Hepatocyte (in vitro differentiated cells): ENCODE measurements around the gene SSR1. TPM values are rescaled to one million over a fixed set of nuclear protein-coding genes. Genes with fewer than 3 reads are reported as not detected.

Experiments used
- DNase-seq: peaks from one replicate; pipeline ENCODE4 v3.0.0-alpha.2; 2016; ENCODE audit warnings: low spot score
- H2AFZ ChIP-seq: fragments of 200-600 bp; sonication (generic); 2 replicates; pipeline ENCODE4 v1.6.0; 2016; ENCODE audit warnings: antibody characterized with exemption, mild to moderate bottlenecking
- H3K27ac ChIP-seq: fragments of 200-600 bp; sonication (generic); 2 replicates; pipeline ENCODE4 v1.5.1; 2016; ENCODE audit warnings: mild to moderate bottlenecking
- H3K27me3 ChIP-seq: fragments of 200-600 bp; sonication (generic); 2 replicates; pipeline ENCODE4 v1.6.1; 2016
- H3K36me3 ChIP-seq: fragments of 200-600 bp; sonication (generic); replicated peaks from 2 replicates; pipeline ENCODE4 v1.5.1; 2016; ENCODE audit warnings: low read depth; ENCODE audit not compliant: insufficient read depth
- H3K4me1 ChIP-seq: fragments of 200-600 bp; sonication (generic); 2 replicates; pipeline ENCODE4 v1.5.1; 2016; ENCODE audit warnings: mild to moderate bottlenecking, moderate library complexity; ENCODE audit not compliant: insufficient read depth
- H3K4me2 ChIP-seq: fragments of 200-600 bp; sonication (generic); 2 replicates; pipeline ENCODE4 v1.6.0; 2016
- H3K4me3 ChIP-seq: fragments of 200-600 bp; sonication (generic); 2 replicates; pipeline ENCODE4 v1.5.1; 2016; ENCODE audit warnings: mild to moderate bottlenecking
- H3K79me2 ChIP-seq: fragments of 200-600 bp; sonication (generic); 2 replicates; pipeline ENCODE4 v1.6.0; 2017; ENCODE audit warnings: mild to moderate bottlenecking
- H3K9me2 ChIP-seq: fragments of 200-600 bp; sonication (generic); replicated peaks from 2 replicates; pipeline ENCODE4 v1.6.0; 2017; ENCODE audit warnings: mild to moderate bottlenecking; ENCODE audit not compliant: insufficient read depth
- H3K9me3 ChIP-seq: fragments of 200-600 bp; sonication (generic); 2 replicates; pipeline ENCODE4 v1.5.1; 2016; ENCODE audit warnings: low read depth, mild to moderate bottlenecking
- H4K20me1 ChIP-seq: fragments of 200-600 bp; sonication (generic); 2 replicates; pipeline ENCODE4 v1.6.0; 2016; ENCODE audit warnings: mild to moderate bottlenecking; ENCODE audit not compliant: insufficient read depth, poor library complexity, severe bottlenecking
- EZH2 ChIP-seq: fragments of 200-600 bp; sonication (generic); IDR thresholded peaks from 2 replicates; pipeline ENCODE4 v1.6.1; 2016; ENCODE audit warnings: antibody characterized with exemption, mild to moderate bottlenecking, borderline replicate concordance
- EZH2phosphoT487 ChIP-seq: fragments of 200-600 bp; sonication (generic); IDR thresholded peaks from one replicate; pipeline ENCODE4 v1.6.1; 2018; ENCODE audit warnings: antibody characterized with exemption, mild to moderate bottlenecking, low read depth, moderate library complexity; ENCODE audit not compliant: unreplicated experiment, severe bottlenecking
- WGBS: methylation state at CpG from one replicate; pipeline ENCODE4 v1.1.6; 2016; ENCODE audit warnings: low lambda C conversion rate; ENCODE audit errors: missing lambda C conversion rate; 5-methylcytosine and 5-hydroxymethylcytosine counted together
- polyA plus RNA-seq: library from polyadenylated mRNA; unstranded; fragments of >200 nt; fragmentation: Nextera tagmentation; extraction: Ambion mirVana; gene quantifications from 2 replicates; pipeline ENCODE4 v1.2.1, GENCODE V29; 2016
- total RNA-seq: library from RNA; depleted of rRNA; stranded (reverse); fragments of >200 nt; gene quantifications from 2 replicates; pipeline ENCODE4 v1.2.3, GENCODE V29; 2014
- TF ChIP-seq, protein P1 (sequence below): fragments of 200-600 bp; sonication (generic); IDR thresholded peaks from 2 replicates; pipeline ENCODE4 v1.5.1; 2016; ENCODE audit warnings: antibody characterized with exemption, mild to moderate bottlenecking; ENCODE audit not compliant: poor library complexity

Gene SSR1
- total and polyA plus RNA-seq, 2 experiments from 2014 or later, result 170 to 195 TPM

DNA sequence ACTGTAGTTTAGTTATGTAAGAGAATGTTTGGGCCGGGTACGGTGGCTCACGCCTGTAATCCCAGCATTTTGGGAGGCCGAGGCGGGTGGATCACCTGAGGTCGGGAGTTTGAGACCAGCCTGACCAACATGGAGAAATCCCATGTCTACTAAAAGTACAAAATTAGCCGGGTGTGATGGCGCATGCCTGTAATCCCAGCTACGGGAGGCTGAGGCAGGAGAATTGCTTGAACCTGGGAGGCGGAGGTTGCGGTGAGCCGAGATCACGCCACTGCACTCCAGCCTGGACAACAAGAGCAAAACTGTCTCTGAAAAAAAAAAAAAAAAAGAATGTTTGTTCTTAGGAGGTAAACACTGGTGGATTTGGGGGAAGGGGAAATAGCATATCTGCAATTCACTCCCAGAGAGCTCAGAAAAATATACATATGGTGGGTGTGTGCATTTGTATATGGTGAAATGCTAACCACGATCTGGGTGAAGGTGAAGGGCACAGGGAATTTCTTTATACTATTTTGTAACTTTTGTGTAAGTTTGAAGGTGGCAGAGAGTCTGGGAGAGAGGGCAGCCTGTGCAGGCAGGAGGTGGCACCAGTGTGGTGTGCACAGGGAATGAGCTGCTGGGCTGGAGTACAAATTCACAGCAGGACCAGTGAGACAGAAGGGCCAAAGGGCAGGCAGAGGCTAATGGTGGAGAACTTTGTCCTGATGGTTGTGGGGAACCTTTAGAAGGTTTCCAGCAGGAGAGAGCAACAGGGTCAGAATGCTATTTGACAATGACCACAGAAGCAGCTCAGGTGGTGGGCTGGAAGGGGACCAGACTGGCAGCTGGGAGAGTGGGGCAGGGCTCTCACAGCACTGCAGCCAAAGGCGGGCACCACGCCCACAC is 42.4 kb downstream of the SSR1 start:
- Histone ChIP-seq H3K4me3 (no peak overlapping the region), H3K27me3 (no peaks in the 10 kb centered on the region), H3K4me2 (no peak overlapping the region), H2AFZ (no peak overlapping the region), H3K79me2 (no peaks in the 10 kb centered on the region), H3K36me3 (no peaks in the 10 kb centered on the region), H3K9me2 (no peaks in the 10 kb centered on the region), H3K4me1 (no peaks in the 10 kb centered on the region), H4K20me1 (no peaks in the 10 kb centered on the region), H3K27ac (no peak overlapping the region), H3K9me3 (no peaks in the 10 kb centered on the region)
- no peak for DNase-seq
- WGBS, result 88% methylated on average over 16 of the region's 16 CpGs
- TF ChIP-seq, protein P1, sequence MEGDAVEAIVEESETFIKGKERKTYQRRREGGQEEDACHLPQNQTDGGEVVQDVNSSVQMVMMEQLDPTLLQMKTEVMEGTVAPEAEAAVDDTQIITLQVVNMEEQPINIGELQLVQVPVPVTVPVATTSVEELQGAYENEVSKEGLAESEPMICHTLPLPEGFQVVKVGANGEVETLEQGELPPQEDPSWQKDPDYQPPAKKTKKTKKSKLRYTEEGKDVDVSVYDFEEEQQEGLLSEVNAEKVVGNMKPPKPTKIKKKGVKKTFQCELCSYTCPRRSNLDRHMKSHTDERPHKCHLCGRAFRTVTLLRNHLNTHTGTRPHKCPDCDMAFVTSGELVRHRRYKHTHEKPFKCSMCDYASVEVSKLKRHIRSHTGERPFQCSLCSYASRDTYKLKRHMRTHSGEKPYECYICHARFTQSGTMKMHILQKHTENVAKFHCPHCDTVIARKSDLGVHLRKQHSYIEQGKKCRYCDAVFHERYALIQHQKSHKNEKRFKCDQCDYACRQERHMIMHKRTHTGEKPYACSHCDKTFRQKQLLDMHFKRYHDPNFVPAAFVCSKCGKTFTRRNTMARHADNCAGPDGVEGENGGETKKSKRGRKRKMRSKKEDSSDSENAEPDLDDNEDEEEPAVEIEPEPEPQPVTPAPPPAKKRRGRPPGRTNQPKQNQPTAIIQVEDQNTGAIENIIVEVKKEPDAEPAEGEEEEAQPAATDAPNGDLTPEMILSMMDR, result no peak
- TF ChIP-seq EZH2, result no peak
- TF ChIP-seq EZH2phosphoT487, result no peak

DNA sequence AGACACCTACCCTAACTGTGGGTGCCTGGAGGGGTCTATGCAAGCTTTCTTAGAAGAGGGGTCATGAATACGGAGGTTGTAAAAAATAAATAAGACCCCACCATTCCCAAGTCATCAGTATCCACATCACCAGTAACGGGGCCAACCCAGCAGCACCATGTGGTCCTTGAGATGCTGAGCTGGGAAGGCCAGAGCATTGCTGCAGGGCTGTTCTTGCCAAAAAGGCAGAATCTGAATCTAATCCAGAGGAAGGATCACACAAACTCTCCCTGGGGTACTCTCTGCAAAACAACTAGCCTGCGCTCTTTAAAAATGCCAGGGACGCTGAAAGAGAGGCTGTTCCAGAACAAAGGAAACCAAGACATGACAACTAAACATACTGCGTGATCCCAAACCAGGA is 43.2 kb downstream of the SSR1 start:
- TF ChIP-seq EZH2phosphoT487 (no peak), EZH2 (no peak)
- TF ChIP-seq, protein P1, result no peak
- no peak overlapping the region for H3K27ac ChIP-seq
- no peaks in the 10 kb centered on the region for H3K79me2 ChIP-seq
- H3K4me3 ChIP-seq, result no peak overlapping the region
- WGBS, result 86% methylated on average over 5 of the region's 5 CpGs
- no peak overlapping the region for H2AFZ ChIP-seq
- no peaks in the 10 kb centered on the region for H4K20me1 ChIP-seq
- DNase-seq, result no peak
- H3K9me2 ChIP-seq, result no peaks in the 10 kb centered on the region
- H3K27me3 ChIP-seq, result no peaks in the 10 kb centered on the region
- H3K4me1 ChIP-seq, result no peaks in the 10 kb centered on the region
- no peaks in the 10 kb centered on the region for H3K36me3 ChIP-seq
- H3K9me3 ChIP-seq, result no peaks in the 10 kb centered on the region
- no peak overlapping the region for H3K4me2 ChIP-seq

DNA sequence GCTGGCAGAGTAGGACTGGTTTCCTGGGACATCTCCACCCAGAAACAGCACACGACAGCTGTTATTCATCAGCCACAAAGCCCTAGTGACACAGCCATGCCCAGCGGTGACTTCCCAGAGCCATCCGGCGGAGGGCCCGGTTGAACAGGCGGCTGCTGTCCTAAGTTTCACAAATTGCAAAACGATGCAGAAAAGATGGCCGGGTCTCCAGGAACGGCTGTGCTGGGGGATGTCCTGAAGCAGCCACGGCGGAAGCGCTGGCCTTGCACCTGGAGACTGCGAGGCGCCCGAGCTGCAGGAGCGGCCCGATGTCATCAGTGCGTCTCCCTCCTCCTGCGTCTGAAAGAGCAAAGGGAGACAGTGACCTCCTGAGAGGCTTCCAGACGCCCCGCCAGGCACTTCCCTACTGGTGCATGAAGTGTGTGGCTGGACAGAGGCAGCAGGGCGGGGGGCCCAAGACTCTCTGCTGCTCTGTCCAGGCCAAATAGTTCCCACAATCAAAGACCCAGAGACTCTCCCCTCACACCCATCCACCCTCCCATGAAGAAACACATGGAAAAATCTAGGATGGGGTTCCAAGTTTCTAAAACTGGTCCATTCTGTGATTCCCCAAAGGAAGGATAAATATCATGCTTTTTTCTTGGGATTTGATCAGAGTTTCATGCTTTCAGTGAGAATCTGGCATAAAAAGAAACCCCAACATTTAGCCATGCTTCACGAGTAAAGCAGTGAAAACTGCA is 44.0 kb downstream of the SSR1 start:
- Histone ChIP-seq H4K20me1 (no peaks in the 10 kb centered on the region), H3K9me3 (no peaks in the 10 kb centered on the region), H3K79me2 (no peaks in the 10 kb centered on the region), H3K4me2 (no peak overlapping the region), H3K4me3 (no peak overlapping the region), H3K27ac (no peak overlapping the region), H3K36me3 (no peaks in the 10 kb centered on the region), H3K27me3 (no peaks in the 10 kb centered on the region), H2AFZ (no peak overlapping the region), H3K9me2 (no peaks in the 10 kb centered on the region), H3K4me1 (no peaks in the 10 kb centered on the region)
- DNase-seq, result no peak
- WGBS, result 89% methylated on average over 23 of the region's 23 CpGs
- TF ChIP-seq EZH2, result no peak
- TF ChIP-seq, protein P1, result no peak
- no peak for TF ChIP-seq EZH2phosphoT487
